CD14-positive monocyte (primary cell): ENCODE data around the gene NOP14. TPM values are rescaled to one million over a fixed set of nuclear protein-coding genes. Genes with fewer than 3 reads are reported as not detected.

ENCODE experiments used
- DNase-seq, 3 donors: peaks; one replicate each; pipeline ENCODE4 v3.0.0-alpha.2; 2011 to 2022
- H2AFZ ChIP-seq: 2 replicates; pipeline ENCODE4 v1.6.0; 2012; ENCODE audit warnings: mild to moderate bottlenecking, low read depth, low read length, inconsistent platforms; ENCODE audit not compliant: insufficient read depth, poor library complexity, severe bottlenecking
- H3K27ac ChIP-seq, 2 donors: 1 replicate in 1 of 2; 2 replicates in 1 of 2; pipeline ENCODE4 v1.5.1; 2012 to 2013; ENCODE audit warnings: low read length in 2 of 2, control low read depth in 1 of 2, inconsistent platforms in 1 of 2, low read depth in 1 of 2, mild to moderate bottlenecking in 1 of 2
- H3K27me3 ChIP-seq, 2 donors: one replicate each; pipeline versions ENCODE4 v1.6.0 to v1.6.1; 2011 to 2013; ENCODE audit warnings: low read length in 2 of 2; ENCODE audit not compliant: control insufficient read depth in 2 of 2, insufficient read depth in 2 of 2
- H3K36me3 ChIP-seq, 2 donors: replicated peaks in 1 of 2; 1 replicate in 1 of 2; 2 replicates in 1 of 2; pipeline versions ENCODE4 v1.5.1 to v1.6.1; 2012 to 2013; ENCODE audit warnings: low read length in 2 of 2, control low read depth in 1 of 2, inconsistent platforms in 1 of 2, mild to moderate bottlenecking in 1 of 2; ENCODE audit not compliant: insufficient read depth in 2 of 2, control insufficient read depth in 1 of 2
- H3K4me1 ChIP-seq, 2 donors: 1 replicate in 1 of 2; 2 replicates in 1 of 2; pipeline versions ENCODE4 v1.5.1 to v1.6.1; 2012 to 2013; ENCODE audit warnings: low read length in 2 of 2, control low read depth in 1 of 2, inconsistent platforms in 1 of 2, mild to moderate bottlenecking in 1 of 2, moderate library complexity in 1 of 2; ENCODE audit not compliant: insufficient read depth in 2 of 2, control insufficient read depth in 1 of 2
- H3K4me2 ChIP-seq: replicated peaks from 2 replicates; pipeline ENCODE3; 2012; ENCODE audit warnings: low read length, moderate library complexity, mild to moderate bottlenecking; ENCODE audit not compliant: poor library complexity, severe bottlenecking; ENCODE audit errors: extremely low read depth
- H3K4me3 ChIP-seq, 3 experiments: fragments of 200-600 bp in 1 of 3; sonication (generic) in 1 of 3; replicated peaks in 1 of 3; 1 replicate in 2 of 3; 2 replicates in 1 of 3; pipeline ENCODE4 v1.5.1; 2011 to 2013; ENCODE audit warnings: low read length in 3 of 3, mild to moderate bottlenecking in 3 of 3, control low read depth in 2 of 3, low read depth in 2 of 3, inconsistent platforms in 1 of 3, moderate library complexity in 1 of 3
- H3K79me2 ChIP-seq: 2 replicates; pipeline ENCODE4 v1.6.0; 2012; ENCODE audit warnings: mild to moderate bottlenecking, control low read depth, inconsistent platforms, low read length, moderate library complexity; ENCODE audit not compliant: insufficient read depth
- H3K9ac ChIP-seq: 2 replicates; pipeline ENCODE4 v1.6.0; 2017; ENCODE audit warnings: low read length, mild to moderate bottlenecking; ENCODE audit not compliant: insufficient read depth, poor library complexity, severe bottlenecking
- H3K9me3 ChIP-seq, 2 donors: replicated peaks in 1 of 2; 1 replicate in 1 of 2; 2 replicates in 1 of 2; pipeline versions ENCODE4 v1.5.1 to v1.6.1; 2012 to 2013; ENCODE audit warnings: low read length in 2 of 2, control low read depth in 1 of 2; ENCODE audit not compliant: control insufficient read depth in 1 of 2, insufficient read depth in 1 of 2
- H4K20me1 ChIP-seq: 2 replicates; pipeline ENCODE4 v1.6.0; 2012; ENCODE audit warnings: mild to moderate bottlenecking, low read length, control low read depth, moderate library complexity; ENCODE audit not compliant: insufficient read depth
- H3K27ac Mint-ChIP-seq, 7 donors: one replicate each; pipeline ENCODE4 v1.8.0; 2020; ENCODE audit warnings: mild to moderate bottlenecking in 7 of 7, mixed read lengths in 7 of 7, moderate library complexity in 6 of 7, inconsistent platforms in 2 of 7
- H3K27me3 Mint-ChIP-seq, 3 donors: one replicate each; pipeline ENCODE4 v1.8.0; 2021 to 2022; ENCODE audit warnings: low read depth in 3 of 3, mild to moderate bottlenecking in 3 of 3, mixed read lengths in 3 of 3, moderate library complexity in 3 of 3, inconsistent platforms in 1 of 3
- H3K36me3 Mint-ChIP-seq, 2 donors: one replicate each; pipeline ENCODE4 v1.8.0; 2020; ENCODE audit warnings: mixed read lengths in 2 of 2, inconsistent platforms in 1 of 2, mild to moderate bottlenecking in 1 of 2
- H3K4me1 Mint-ChIP-seq: one replicate; pipeline ENCODE4 v1.8.0; 2020; ENCODE audit warnings: mild to moderate bottlenecking, mixed read lengths
- H3K4me3 Mint-ChIP-seq, 2 donors: one replicate each; pipeline ENCODE4 v1.8.0; 2020; ENCODE audit warnings: mild to moderate bottlenecking in 2 of 2, mixed read lengths in 2 of 2, moderate library complexity in 1 of 2
- H3K9me3 Mint-ChIP-seq, 7 donors: one replicate each; pipeline ENCODE4 v1.8.0; 2020 to 2022; ENCODE audit warnings: mixed read lengths in 7 of 7, mild to moderate bottlenecking in 6 of 7, moderate library complexity in 6 of 7, inconsistent platforms in 2 of 7
- WGBS: methylation state at CpG from one replicate; pipeline ENCODE4 v1.1.5; 2013; ENCODE audit warnings: missing lambda C conversion rate; ENCODE audit not compliant: insufficient coverage; 5-methylcytosine and 5-hydroxymethylcytosine counted together
- intact Hi-C, 2 donors: fragments of 100-400 bp; cut with micrococcal nuclease; formaldehyde crosslinking; loops; one replicate each; pipeline versions ENCODE4 v1.15.0 to v1.15.1; 2023
- polyA plus RNA-seq, 3 donors: library from polyadenylated mRNA; depleted of rRNA in 1 of 3; unstranded in 2 of 3; stranded (reverse) in 1 of 3; fragments of 300-500 nt in 2 of 3; fragments of >200 nt in 1 of 3; fragmentation: Illumina TruSeq in 2 of 3; gene quantifications; 1 replicate in 2 of 3; 2 replicates in 1 of 3; pipeline ENCODE4 v1.2.3, GENCODE V29; 2012 to 2021
- TF ChIP-seq, protein P1 (sequence below): fragments of 200-600 bp; IDR thresholded peaks from one replicate; pipeline ENCODE4 v1.8.0; 2022; ENCODE audit warnings: antibody characterized with exemption, mild to moderate bottlenecking

NOP14 gene
- polyA plus RNA-seq, 3 donors, result 3.9 to 6.2 (median 4.3) TPM

DNA sequence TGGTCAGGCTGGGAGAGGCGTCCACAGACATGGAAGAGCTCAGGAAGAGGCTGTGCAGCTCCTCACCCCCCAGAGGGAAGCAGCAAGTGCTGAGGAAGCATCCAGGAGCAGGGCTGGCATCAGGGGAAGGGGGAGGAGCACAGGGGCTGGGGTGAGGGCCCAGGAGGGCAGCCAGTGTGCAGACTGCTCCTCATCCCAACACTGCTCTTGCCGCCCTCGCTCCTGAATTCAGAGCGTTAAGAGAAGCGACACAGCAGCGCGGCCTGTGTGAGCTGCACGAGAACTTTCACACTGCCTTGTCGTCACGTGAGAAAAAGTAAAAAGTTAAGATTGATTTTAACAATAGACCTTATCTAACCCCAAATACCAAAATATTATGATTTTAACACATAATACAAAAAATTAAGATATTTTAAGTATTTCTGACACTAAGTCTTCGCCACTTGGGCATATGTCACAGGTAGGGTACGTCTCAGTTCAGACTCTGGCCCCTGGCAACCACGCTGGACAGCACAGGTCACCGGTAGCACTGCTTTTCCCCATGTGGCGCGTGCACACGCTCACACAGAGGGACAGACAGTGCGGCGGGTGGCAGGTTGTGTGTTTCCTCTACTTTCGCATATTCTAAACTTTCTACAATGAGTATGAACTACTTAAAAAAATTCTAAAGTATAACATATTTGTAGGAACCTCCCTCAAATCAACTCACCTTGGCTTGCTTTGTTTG lies 19.7 kb downstream of the NOP14 start:
- no peak for DNase-seq
- 96% methylated on average over 9 of the region's 20 CpGs for WGBS
- H3K4me2 ChIP-seq, result no peak overlapping the region
- intact Hi-C loops, result no loop called here
- H3K4me3 Mint-ChIP-seq, result no peak overlapping the region
- no peaks in the 10 kb centered on the region for H3K27me3 ChIP-seq
- peaks cover 13% of the 10 kb centered on the region for H4K20me1 ChIP-seq
- no peaks in the 10 kb centered on the region for H3K9me3 ChIP-seq
- no peaks in the 10 kb centered on the region for H3K79me2 ChIP-seq
- peaks cover 91 to 98% of the 10 kb centered on the region in 2 donors for H3K36me3 ChIP-seq
- peaks cover 0 to 1% (median 0%) of the 10 kb centered on the region in 7 donors for H3K9me3 Mint-ChIP-seq
- no peak overlapping the region for H3K9ac ChIP-seq
- H3K4me1 ChIP-seq, result no peaks in the 10 kb centered on the region
- no peaks in the 10 kb centered on the region for H3K4me1 Mint-ChIP-seq
- TF ChIP-seq, protein P1, sequence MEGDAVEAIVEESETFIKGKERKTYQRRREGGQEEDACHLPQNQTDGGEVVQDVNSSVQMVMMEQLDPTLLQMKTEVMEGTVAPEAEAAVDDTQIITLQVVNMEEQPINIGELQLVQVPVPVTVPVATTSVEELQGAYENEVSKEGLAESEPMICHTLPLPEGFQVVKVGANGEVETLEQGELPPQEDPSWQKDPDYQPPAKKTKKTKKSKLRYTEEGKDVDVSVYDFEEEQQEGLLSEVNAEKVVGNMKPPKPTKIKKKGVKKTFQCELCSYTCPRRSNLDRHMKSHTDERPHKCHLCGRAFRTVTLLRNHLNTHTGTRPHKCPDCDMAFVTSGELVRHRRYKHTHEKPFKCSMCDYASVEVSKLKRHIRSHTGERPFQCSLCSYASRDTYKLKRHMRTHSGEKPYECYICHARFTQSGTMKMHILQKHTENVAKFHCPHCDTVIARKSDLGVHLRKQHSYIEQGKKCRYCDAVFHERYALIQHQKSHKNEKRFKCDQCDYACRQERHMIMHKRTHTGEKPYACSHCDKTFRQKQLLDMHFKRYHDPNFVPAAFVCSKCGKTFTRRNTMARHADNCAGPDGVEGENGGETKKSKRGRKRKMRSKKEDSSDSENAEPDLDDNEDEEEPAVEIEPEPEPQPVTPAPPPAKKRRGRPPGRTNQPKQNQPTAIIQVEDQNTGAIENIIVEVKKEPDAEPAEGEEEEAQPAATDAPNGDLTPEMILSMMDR, result no peak
- H3K27ac Mint-ChIP-seq, result no peak overlapping the region
- no peak overlapping the region for H2AFZ ChIP-seq
- H3K4me3 ChIP-seq, result no peak overlapping the region
- H3K27ac ChIP-seq, result no peak overlapping the region
- H3K36me3 Mint-ChIP-seq, result peaks cover 82 to 100% of the 10 kb centered on the region in 2 donors
- no peaks in the 10 kb centered on the region for H3K27me3 Mint-ChIP-seq

DNA sequence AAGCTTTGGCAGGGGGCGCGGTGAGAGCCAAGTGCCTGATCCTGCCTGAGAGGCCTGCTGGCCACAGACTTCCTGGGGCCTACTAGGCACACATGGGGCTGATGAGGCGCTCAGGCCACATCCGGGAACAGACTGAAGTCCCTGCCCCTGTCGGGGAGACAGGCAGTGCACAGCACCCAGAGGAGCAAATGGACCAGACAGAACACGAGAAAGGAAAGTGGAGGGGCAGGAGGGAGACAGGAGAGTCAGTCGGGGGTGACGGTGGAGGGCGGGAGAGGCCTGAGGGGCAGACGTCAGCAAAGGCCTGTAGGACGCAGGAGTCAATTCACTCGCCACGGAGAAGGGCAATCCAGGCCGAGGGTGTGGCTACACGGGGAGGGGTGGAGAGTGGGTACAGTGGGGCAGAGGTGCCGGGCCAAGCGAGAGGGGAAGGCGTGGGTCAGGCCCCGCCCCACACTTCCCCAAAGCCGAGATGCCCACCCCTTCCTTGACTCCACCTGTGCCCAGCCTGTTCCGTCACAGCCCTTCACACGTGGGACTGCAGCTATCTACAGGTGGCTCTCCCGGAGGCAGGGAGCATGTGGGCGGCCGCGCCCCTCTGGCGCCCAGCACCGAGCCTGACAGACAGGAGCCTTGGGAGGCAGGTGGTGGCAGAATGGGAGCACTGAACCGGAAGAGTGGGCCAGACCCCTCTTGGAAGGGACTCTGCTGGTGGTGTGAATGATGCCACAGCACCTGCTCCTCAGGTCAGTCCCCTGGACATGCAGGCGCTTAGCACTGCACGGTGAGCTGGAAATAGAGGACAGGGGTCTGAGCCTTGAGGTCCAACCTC lies 20.5 kb downstream of the NOP14 start:
- Mint-ChIP-seq H3K27me3 (no peaks in the 10 kb centered on the region), H3K27ac (peak overlapping the region in 6 of 7 donors; percentile 3 to 59 (median 40)), H3K9me3 (peaks cover 0 to 1% (median 0%) of the 10 kb centered on the region in 7 donors), H3K36me3 (peaks cover 82 to 100% of the 10 kb centered on the region in 2 donors), H3K4me1 (no peaks in the 10 kb centered on the region), H3K4me3 (no peak overlapping the region)
- H4K20me1 ChIP-seq, result peaks cover 13% of the 10 kb centered on the region
- TF ChIP-seq, protein P1, result no peak
- H3K36me3 ChIP-seq, result peaks cover 89 to 100% of the 10 kb centered on the region in 2 donors
- no peak overlapping the region for H3K9ac ChIP-seq
- no peaks in the 10 kb centered on the region for H3K9me3 ChIP-seq
- no peak overlapping the region for H3K4me2 ChIP-seq
- H3K27ac ChIP-seq, result no peak overlapping the region
- H3K27me3 ChIP-seq, result no peaks in the 10 kb centered on the region
- WGBS, result 88% methylated on average over 19 of the region's 31 CpGs
- no peak for DNase-seq
- peaks cover 1% of the 10 kb centered on the region for H3K79me2 ChIP-seq
- no peak overlapping the region for H3K4me3 ChIP-seq
- H3K4me1 ChIP-seq, result no peaks in the 10 kb centered on the region
- no peak overlapping the region for H2AFZ ChIP-seq
- intact Hi-C loops, result no loop called here
